GM12891 (cell line): ENCODE data around the gene MUC5AC.

Experiments used
- PAX5 ChIP-seq: IDR thresholded peaks from 2 replicates; pipeline ENCODE4 v1.6.1; 2011; ENCODE audit warnings: low read length, moderate library complexity, mild to moderate bottlenecking; ENCODE audit not compliant: insufficient read depth, severe bottlenecking
- POLR2A ChIP-seq: IDR thresholded peaks from 2 replicates; pipeline ENCODE4 v1.6.1; 2011; ENCODE audit warnings: low read depth, low read length, control low read depth
- POLR2AphosphoS5 ChIP-seq: IDR thresholded peaks from 2 replicates; pipeline ENCODE4 v1.6.1; 2011; ENCODE audit warnings: low read depth, low read length, control low read depth
- POU2F2 ChIP-seq: IDR thresholded peaks from 2 replicates; pipeline ENCODE4 v1.6.1; 2011; ENCODE audit warnings: low read depth, mild to moderate bottlenecking, control low read depth, low read length, moderate library complexity
- SPI1 ChIP-seq: IDR thresholded peaks from 2 replicates; pipeline ENCODE4 v1.6.1; 2011; ENCODE audit warnings: low read depth, low read length, control low read depth
- TAF1 ChIP-seq: IDR thresholded peaks from 2 replicates; pipeline ENCODE4 v1.6.1; 2011; ENCODE audit warnings: low read depth, low read length, control low read depth

GRCh38 chr11:1217151-1217550 is 59.4 kb downstream of the MUC5AC start:
- TF ChIP-seq POLR2A (no peak), POLR2AphosphoS5 (no peak), TAF1 (no peak), SPI1 (no peak), PAX5 (no peak), POU2F2 (no peak)
